IPS-NIHi7 (cell line): Measurements from ENCODE around the gene LIN28A.
"Not testable (repeated sequence)": the region's sequence is repeated elsewhere in the genome, so short reads cannot be mapped to it uniquely, and the experiment has no call there.

ENCODE experiments used
- DNase-seq: peaks from one replicate; pipeline ENCODE4 v3.0.0; 2012; ENCODE audit warnings: mixed read lengths; ENCODE audit errors: extremely low spot score

LIN28A gene, protein sequence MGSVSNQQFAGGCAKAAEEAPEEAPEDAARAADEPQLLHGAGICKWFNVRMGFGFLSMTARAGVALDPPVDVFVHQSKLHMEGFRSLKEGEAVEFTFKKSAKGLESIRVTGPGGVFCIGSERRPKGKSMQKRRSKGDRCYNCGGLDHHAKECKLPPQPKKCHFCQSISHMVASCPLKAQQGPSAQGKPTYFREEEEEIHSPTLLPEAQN

GRCh38 chr1:26410706-26411623, at the start of gene LIN28A:
Gene LIN28A (plus strand): TSS chr1:26410817. CDS start chr1:26410892, 75 bp downstream.
- DNase-seq, result no peak

GRCh38 chr1:26361605-26362122, 49.0 kb upstream of the LIN28A start:
- no peak for DNase-seq

DNA sequence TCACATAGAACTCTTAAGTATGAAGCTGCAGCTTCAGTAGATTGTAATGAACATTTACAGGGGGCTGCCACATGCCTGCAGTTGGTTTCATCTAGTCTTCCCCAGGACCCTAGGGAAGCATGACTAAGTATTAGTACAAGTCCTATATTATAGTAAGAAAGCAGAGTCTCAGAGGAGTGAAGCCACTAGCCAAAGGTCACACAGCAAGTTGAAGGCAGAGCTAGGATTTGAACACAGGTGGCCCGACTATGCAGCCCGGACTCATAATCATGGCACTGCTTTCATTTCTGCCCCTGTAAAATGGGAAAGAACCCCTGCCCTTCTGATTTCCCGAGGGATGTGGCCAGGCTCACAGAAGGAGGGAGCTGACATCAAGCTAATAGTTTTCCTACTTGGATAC, 48.3 kb upstream of the LIN28A start:
- no peak for DNase-seq

- DNase-seq, result peak; percentile 92
These were observed 46.8 kb upstream of the LIN28A start for GRCh38 chr1:26363549-26364448.

DNA sequence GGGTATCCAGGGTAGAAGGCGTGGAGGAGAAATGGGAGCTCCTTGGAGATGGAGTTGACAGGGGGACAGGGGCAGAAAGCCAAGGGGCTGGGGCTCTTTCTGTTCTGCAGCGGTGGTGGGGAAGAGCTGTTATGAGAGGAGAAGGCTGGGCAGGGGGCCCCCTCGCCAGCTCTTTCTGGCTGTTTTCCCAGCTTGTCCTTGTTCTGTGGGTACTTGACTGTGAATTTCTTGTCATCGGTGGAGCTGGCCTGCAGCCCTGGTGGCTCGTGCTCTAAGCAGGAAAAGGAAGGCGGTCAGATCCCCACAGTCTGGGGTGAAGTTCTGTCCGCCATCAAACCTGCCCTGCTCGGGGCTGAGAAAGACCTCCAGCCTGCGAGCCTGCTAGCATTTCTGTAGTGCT, 45.7 kb upstream of the LIN28A start:
- DNase-seq, result no peak

DNA sequence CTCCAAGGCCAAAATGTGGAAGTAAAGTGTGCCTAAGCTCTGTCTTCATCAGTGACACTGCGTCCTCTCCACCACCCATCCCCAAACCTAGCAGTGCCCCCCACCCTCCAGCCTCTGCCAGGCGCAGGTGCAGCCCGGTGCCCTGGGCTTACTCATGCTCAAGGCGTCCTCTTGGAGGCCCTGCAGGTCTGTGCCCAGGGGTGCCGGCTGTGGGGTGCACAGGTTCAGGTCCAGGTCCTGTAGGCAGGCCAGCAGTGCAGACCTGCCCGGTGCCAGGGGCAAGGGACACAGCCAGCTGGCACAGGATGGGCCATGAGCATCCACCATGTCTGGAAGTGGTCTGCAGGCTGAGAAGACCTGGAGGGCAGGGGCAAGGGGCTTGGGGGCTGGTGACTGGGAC, 43.2 kb upstream of the LIN28A start:
- no peak for DNase-seq

DNA sequence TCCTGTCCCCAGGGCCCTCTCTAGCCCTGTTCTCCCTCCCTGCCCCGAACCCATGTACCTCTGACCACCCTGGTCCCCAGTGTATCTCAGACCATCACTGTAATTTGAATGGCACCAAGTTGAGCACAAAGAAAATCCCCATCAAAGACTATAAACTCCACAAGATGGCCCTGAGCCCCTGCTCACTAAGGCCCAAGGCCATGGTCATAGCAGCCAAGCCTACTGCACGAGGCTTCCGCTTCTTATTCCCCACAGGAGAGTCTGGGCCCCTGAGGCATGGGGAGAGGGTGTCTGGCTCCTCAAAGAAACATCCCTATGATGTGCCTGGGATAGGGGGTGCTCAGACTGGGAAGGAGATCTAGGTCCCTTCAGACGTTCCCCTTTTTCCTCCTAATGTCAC, 42.6 kb upstream of the LIN28A start:
- no peak for DNase-seq

GRCh38 chr1:26368486-26368885, 42.1 kb upstream of the LIN28A start:
- no peak for DNase-seq

DNA sequence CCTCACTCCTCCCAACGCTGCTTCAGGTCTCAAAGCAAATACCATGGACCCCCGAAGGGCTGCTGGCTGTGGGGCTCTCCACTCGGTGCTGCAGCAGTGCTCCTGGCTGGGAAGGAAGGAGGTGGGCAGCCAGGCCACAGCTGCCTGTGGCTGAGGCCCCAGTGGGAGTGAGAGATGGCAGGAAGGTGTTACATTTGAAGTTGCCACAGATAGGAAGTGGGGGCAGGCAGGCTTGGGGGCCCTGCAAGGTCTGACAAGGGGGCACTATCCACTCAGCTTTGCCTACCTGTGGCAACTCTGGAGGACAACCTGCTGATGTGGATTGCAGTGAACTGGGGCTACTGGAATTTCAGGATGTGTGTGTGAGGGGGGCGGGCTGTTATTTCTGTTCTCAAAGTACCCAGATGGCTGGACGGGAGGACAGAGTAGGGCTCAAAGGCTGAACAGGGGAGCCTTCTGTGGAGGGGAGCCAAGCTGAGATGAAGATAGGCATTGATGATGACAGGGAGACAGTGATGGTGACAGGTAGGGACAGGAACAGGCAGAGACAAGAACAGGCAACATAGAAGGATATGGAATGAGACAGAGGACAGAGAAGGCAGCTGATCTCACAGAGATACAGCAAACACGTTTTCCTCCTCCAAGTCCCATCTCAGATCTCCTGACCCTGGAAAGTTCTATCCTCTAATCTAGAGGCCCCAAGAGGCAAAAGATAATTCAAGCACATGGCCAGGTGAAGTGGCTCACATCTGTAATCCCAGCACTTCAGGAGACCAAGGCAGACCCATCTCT, 39.8 kb upstream of the LIN28A start:
- DNase-seq, result no peak

DNA sequence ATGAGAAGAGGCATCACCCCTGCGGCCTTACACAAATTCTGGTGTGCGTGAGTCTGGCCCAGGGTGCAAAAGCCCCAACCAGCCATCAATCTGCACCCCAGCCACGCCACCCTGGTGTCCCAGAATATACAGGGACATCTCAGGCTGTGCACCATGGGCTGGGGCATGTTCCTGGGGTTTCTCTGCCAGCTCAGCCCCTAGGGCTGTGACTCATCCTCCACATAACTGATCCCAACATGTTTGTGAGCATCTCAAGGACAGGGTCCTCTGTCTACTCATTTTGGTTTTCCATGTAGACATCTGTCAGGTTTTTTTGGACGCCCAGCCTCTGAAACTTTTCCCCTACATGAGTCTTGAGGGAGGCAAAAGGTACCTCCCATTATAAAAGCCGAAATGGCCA, 38.6 kb upstream of the LIN28A start:
- DNase-seq, result no peak

DNA sequence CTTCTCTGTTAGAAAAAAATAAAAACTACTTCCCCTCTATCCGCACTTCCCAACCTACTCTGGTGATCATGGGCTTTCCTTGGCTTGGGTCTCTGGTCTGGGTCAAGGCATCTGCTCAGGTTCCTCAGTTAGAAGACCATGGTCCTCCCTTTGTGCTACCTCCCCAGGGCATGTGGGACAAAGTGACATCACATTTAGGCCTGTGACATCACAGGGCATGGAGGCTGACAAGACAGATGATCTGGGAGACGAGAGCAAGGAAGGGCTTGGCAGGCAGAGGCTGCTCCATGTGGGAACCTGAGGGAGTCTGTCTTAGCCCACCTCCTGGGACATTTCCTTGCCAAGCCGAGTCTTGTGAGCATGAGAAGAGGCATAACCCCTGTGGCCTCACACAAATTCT, 38.0 kb upstream of the LIN28A start, which contains the start of gene ZNF683:
Gene ZNF683, minus strand, starts transcription at position 140 of the 400 bp plus-strand sequence. CDS start 4,179 bp downstream, outside the sequence.
- not testable (repeated sequence) for DNase-seq

DNA sequence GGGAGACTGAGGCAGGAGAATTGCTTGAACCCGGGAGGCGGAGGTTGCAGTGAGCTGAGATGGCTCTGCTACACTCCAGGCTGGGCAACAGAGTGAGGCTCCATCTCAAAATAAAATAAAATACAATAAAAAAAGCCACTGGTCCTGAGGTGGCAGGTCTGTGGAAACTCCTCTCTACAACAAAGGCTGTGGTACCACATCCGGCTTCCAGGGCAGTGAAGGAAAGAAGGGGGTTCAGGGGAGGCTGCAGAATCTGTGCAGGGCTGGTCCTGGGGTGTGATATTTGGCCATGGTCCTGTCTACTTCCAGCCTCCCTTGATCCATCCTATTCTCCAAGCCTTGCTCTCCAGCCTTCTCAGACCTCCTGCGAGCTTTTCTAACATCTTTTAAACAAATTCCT, 37.3 kb upstream of the LIN28A start:
- DNase-seq, result no peak

DNA sequence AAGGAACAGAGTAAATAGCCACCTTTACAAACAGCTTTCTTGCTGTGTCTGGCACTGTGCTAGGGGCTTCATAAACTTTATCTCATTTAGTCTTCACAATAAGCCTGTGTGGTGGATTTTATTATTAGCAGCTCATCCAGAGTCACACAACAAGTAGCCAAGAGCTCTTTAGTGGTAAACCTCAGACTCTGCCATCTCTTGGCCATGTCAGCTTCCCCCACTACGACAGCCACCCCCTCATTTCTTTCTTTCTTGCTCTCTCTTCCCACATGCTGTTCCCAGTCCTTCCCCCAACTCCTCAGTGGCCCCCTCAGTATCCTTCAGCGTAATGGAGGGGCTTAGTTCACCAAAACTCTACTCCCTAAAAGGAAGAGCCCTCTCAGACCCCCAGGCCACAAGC, 36.8 kb upstream of the LIN28A start:
- no peak for DNase-seq

DNA sequence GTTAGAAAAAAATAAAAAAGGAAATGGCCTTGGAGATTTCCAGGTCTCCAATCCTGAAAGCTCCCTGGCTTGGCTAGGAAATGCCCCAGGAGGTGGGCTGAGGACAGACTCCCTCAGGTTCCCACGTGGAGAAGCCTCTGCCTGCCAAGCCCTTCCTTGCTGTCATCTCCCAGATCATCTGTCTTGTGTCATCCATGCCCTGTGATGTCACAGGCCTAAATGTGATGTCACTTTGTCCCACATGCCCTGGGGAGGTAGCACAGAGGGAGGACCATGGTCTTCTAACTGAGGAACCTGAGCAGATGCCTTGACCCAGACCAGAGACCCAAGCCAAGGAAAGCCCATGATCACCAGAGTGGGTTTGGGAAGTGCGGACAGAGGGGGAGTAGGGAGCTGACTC, 36.3 kb upstream of the LIN28A start:
- not testable (repeated sequence) for DNase-seq

GRCh38 chr1:26375081-26375480, 35.5 kb upstream of the LIN28A start:
- no peak for DNase-seq

GRCh38 chr1:26376050-26376449, 34.6 kb upstream of the LIN28A start:
- no peak for DNase-seq

GRCh38 chr1:26378088-26378878, 32.3 kb upstream of the LIN28A start:
- DNase-seq, result no peak

DNA sequence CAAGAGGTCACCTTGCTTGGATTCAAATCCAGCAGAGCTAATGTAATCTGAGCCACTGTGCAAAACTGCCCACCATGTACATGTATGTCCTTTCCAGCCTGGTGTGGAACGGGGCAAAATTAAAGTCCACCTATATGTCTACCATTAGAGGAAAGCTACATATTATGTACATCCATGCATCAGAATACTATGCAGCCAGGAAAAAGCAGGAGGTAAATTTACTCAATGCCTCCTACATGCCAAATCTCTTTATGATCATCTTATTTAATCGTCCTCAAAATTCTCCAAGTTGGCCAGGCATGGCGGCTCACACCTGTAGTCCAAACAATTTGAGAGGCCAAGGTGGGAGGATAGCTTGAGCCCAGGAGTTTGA, 31.8 kb upstream of the LIN28A start:
- DNase-seq, result no peak

DNA sequence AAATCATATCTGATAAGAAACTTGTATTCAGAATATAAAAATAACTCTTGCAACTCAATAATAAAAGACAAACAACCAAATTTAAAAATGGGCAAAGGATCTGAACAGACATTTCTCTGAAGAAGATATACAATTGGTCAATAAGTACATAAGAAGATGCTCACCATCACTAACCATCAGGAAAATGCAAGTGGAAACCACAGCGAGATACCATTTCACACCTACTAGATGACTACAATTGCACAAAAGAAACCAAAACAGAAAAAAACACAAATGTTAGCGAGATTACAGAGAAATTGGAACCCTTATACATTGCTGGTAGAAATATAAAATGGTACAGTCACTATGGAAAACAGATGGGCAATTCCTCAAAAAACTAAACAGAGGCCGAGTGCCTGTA, 26.5 kb upstream of the LIN28A start:
- no peak for DNase-seq

GRCh38 chr1:26385063-26385462, 25.6 kb upstream of the LIN28A start:
- DNase-seq, result not testable (repeated sequence)
